Astrocyte (in vitro differentiated cells and primary cell): ENCODE data around the gene TREX2.

Experiments
- EZH2 ChIP-seq: IDR thresholded peaks from 2 replicates; pipeline ENCODE4 v1.6.1; 2012; ENCODE audit warnings: mild to moderate bottlenecking, low read length, inconsistent platforms; ENCODE audit not compliant: insufficient read depth
- TF ChIP-seq, protein P1 (sequence below): IDR thresholded peaks from 2 replicates; pipeline ENCODE4 v1.5.1; 2011; ENCODE audit warnings: low read depth, mild to moderate bottlenecking, inconsistent platforms, low read length, moderate library complexity; ENCODE audit not compliant: insufficient read depth

- TF ChIP-seq EZH2, result no peak
- TF ChIP-seq, protein P1, sequence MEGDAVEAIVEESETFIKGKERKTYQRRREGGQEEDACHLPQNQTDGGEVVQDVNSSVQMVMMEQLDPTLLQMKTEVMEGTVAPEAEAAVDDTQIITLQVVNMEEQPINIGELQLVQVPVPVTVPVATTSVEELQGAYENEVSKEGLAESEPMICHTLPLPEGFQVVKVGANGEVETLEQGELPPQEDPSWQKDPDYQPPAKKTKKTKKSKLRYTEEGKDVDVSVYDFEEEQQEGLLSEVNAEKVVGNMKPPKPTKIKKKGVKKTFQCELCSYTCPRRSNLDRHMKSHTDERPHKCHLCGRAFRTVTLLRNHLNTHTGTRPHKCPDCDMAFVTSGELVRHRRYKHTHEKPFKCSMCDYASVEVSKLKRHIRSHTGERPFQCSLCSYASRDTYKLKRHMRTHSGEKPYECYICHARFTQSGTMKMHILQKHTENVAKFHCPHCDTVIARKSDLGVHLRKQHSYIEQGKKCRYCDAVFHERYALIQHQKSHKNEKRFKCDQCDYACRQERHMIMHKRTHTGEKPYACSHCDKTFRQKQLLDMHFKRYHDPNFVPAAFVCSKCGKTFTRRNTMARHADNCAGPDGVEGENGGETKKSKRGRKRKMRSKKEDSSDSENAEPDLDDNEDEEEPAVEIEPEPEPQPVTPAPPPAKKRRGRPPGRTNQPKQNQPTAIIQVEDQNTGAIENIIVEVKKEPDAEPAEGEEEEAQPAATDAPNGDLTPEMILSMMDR, result no peak
Measured at GRCh38 chrX:153450114-153450948, 4.5 kb upstream of the TREX2 start.
